ENCODE results near the gene KLK8.

KLK8 gene

GRCh38 chr19:51010066-51010795 lies 8.8 kb upstream of the KLK8 start:
- peak; percentile 53 for DNase-seq (ENCODE audit: low read depth)
- TF ChIP-seq, protein P1, sequence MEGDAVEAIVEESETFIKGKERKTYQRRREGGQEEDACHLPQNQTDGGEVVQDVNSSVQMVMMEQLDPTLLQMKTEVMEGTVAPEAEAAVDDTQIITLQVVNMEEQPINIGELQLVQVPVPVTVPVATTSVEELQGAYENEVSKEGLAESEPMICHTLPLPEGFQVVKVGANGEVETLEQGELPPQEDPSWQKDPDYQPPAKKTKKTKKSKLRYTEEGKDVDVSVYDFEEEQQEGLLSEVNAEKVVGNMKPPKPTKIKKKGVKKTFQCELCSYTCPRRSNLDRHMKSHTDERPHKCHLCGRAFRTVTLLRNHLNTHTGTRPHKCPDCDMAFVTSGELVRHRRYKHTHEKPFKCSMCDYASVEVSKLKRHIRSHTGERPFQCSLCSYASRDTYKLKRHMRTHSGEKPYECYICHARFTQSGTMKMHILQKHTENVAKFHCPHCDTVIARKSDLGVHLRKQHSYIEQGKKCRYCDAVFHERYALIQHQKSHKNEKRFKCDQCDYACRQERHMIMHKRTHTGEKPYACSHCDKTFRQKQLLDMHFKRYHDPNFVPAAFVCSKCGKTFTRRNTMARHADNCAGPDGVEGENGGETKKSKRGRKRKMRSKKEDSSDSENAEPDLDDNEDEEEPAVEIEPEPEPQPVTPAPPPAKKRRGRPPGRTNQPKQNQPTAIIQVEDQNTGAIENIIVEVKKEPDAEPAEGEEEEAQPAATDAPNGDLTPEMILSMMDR (IDR thresholded peaks at IDR 0.05; ENCODE audit: insufficient read depth, low read depth, low read length, missing control alignments), result no peak
- H3K4me3 ChIP-seq (ENCODE audit: low read length), result no peak overlapping the region

DNA sequence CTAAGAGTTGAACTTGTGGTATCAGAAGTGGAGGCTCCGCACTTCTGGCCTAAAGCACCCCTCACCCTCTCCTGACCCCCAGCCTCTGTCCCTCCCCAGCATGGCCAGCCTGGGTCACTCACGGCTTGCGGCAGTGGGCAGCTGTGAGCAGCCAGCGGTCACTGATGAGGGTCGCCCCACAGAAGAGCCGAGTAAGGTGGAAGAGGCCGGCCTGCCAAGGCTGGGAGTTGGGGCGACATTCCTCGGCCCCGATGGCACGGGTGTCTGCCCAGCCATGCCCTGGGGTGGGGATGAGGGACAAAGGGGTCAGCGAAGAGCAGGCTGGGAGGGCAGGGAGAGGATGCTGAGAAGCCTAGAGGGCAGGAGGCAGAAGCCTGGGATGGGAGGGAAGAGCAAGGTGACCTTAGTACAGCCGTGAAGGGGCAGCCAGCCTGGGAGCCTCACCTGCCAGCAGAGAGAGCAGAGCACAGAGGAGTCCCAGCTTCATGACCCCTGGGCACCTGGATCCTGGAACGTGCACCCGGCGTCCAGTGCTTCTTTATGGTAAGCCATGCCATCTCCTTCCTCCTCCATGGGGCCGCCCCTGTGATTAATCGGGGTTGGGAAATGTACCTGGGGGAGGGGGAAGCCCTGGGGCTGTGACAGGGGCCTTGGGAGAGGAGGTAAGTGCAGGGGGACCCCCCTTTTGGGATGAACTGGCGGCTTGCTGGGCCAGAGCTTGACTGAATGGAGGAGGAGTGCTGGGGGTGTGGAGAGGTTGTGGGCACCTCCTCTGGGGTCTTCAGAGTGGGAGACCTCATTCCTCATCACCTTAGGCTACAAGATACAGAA lies 7.9 kb upstream of the KLK8 start:
- H3K4me3 ChIP-seq (ENCODE audit: low read length), result no peak overlapping the region
- DNase-seq (ENCODE audit: low read depth), result no peak
- TF ChIP-seq, protein P1 (IDR thresholded peaks at IDR 0.05; ENCODE audit: insufficient read depth, low read depth, low read length, missing control alignments), result no peak

- no peak for DNase-seq (ENCODE audit: low read depth)
- TF ChIP-seq, protein P1 (IDR thresholded peaks at IDR 0.05; ENCODE audit: insufficient read depth, low read depth, low read length, missing control alignments), result no peak
- no peak overlapping the region for H3K4me3 ChIP-seq (ENCODE audit: low read length)
These were observed 6.1 kb upstream of the KLK8 start for GRCh38 chr19:51007488-51007887.

GRCh38 chr19:51006406-51006805 lies 5.0 kb upstream of the KLK8 start:
- TF ChIP-seq, protein P1 (IDR thresholded peaks at IDR 0.05; ENCODE audit: insufficient read depth, low read depth, low read length, missing control alignments), result no peak
- H3K4me3 ChIP-seq (ENCODE audit: low read length), result no peak overlapping the region
- DNase-seq (ENCODE audit: low read depth), result no peak

DNA sequence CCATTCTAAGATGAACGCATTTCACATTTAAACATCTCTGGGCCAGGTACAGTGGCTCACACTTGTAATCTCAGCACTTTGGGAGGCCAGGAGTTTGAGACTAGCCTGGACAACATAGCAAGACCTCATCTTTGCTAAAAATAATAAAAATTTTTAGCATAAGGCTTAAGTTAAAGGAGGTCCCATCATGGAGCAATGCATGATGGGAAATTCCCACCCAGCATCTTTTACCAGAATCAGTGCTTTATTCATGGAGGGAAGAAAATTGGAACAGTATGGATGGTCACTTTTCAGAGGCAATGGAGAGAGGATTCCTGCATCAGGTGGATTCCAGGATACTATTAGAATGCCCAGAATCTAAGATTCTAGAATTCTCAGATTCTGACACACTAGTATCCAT lies 3.8 kb upstream of the KLK8 start:
- no peak for DNase-seq (ENCODE audit: low read depth)
- TF ChIP-seq, protein P1 (IDR thresholded peaks at IDR 0.05; ENCODE audit: insufficient read depth, low read depth, low read length, missing control alignments), result no peak
- no peak overlapping the region for H3K4me3 ChIP-seq (ENCODE audit: low read length)

GRCh38 chr19:51003316-51003715 lies 1.9 kb upstream of the KLK8 start:
- DNase-seq (ENCODE audit: low read depth), result no peak
- no peak overlapping the region for H3K4me3 ChIP-seq (ENCODE audit: low read length)
- TF ChIP-seq, protein P1 (IDR thresholded peaks at IDR 0.05; ENCODE audit: insufficient read depth, low read depth, low read length, missing control alignments), result no peak
